Rectal smooth muscle tissue (tissue), 1 donor: ENCODE data around the gene TOR1AIP1.

ENCODE experiments used
- H3K27ac ChIP-seq: one replicate; pipeline ENCODE4 v1.7.0; 2013; ENCODE audit warnings: low read depth, low read length, inconsistent platforms
- H3K27me3 ChIP-seq: one replicate; pipeline ENCODE4 v1.7.0; 2013; ENCODE audit warnings: low read length; ENCODE audit not compliant: control insufficient read depth, insufficient read depth
- H3K36me3 ChIP-seq: one replicate; pipeline ENCODE4 v1.7.0; 2013; ENCODE audit warnings: low read length; ENCODE audit not compliant: control insufficient read depth, insufficient read depth
- H3K4me1 ChIP-seq: one replicate; pipeline ENCODE4 v1.7.0; 2013; ENCODE audit warnings: low read length; ENCODE audit not compliant: control insufficient read depth, insufficient read depth
- H3K4me3 ChIP-seq: one replicate; pipeline ENCODE4 v1.7.0; 2013; ENCODE audit warnings: low read length
- H3K9ac ChIP-seq: one replicate; pipeline ENCODE4 v1.7.0; 2013; ENCODE audit warnings: low read length

TOR1AIP1 gene

GRCh38 chr1:179889589-179889988 lies 7.5 kb downstream of the TOR1AIP1 start:
- no peak overlapping the region for H3K27ac ChIP-seq
- H3K4me3 ChIP-seq, result no peak overlapping the region
- H3K4me1 ChIP-seq, result peaks cover 5% of the 10 kb centered on the region
- peaks cover 6% of the 10 kb centered on the region for H3K36me3 ChIP-seq
- no peaks in the 10 kb centered on the region for H3K27me3 ChIP-seq
- H3K9ac ChIP-seq, result no peak overlapping the region

GRCh38 chr1:179910934-179911333 lies 28.8 kb downstream of the TOR1AIP1 start:
- no peaks in the 10 kb centered on the region for H3K4me1 ChIP-seq
- no peak overlapping the region for H3K4me3 ChIP-seq
- H3K36me3 ChIP-seq, result peaks cover 8% of the 10 kb centered on the region
- no peak overlapping the region for H3K9ac ChIP-seq
- no peak overlapping the region for H3K27ac ChIP-seq
- H3K27me3 ChIP-seq, result no peaks in the 10 kb centered on the region

- no peaks in the 10 kb centered on the region for H3K27me3 ChIP-seq
- no peak overlapping the region for H3K27ac ChIP-seq
- no peak overlapping the region for H3K9ac ChIP-seq
- no peaks in the 10 kb centered on the region for H3K4me1 ChIP-seq
- H3K4me3 ChIP-seq, result no peak overlapping the region
- peaks cover 8% of the 10 kb centered on the region for H3K36me3 ChIP-seq
Observed at GRCh38 chr1:179911812-179912211, 29.7 kb downstream of the TOR1AIP1 start.

GRCh38 chr1:179917601-179918429 lies 35.7 kb downstream of the TOR1AIP1 start:
- Histone ChIP-seq H3K27me3 (no peaks in the 10 kb centered on the region), H3K9ac (no peak overlapping the region), H3K4me3 (no peak overlapping the region), H3K4me1 (no peaks in the 10 kb centered on the region), H3K36me3 (peaks cover 9% of the 10 kb centered on the region), H3K27ac (no peak overlapping the region)

DNA sequence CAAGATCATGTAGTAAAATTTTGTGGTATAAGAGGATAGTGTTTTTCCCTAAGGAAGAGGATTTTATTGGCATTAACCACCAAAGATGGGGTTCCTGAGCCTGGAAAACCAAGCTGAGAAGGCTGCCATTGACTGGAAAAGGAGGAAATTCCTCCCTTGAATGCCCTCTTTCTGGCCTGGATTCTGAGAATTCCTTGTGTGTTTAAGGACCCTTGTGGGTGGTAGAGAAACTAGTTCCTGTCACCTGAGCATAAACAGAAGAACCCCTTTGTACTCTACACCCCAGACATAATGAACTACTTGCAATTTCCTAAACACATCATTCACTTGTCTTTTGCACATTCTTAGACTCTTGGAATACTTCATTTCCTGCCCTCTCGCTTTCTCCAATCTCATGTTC lies 39.4 kb downstream of the TOR1AIP1 start:
- Histone ChIP-seq H3K4me1 (no peaks in the 10 kb centered on the region), H3K9ac (no peak overlapping the region), H3K4me3 (no peak overlapping the region), H3K36me3 (peaks cover 9% of the 10 kb centered on the region), H3K27me3 (no peaks in the 10 kb centered on the region), H3K27ac (no peak overlapping the region)

GRCh38 chr1:179921981-179922872 lies 40.1 kb downstream of the TOR1AIP1 start:
- H3K27me3 ChIP-seq, result no peaks in the 10 kb centered on the region
- H3K9ac ChIP-seq, result no peak overlapping the region
- no peaks in the 10 kb centered on the region for H3K4me1 ChIP-seq
- no peak overlapping the region for H3K4me3 ChIP-seq
- H3K36me3 ChIP-seq, result peaks cover 9% of the 10 kb centered on the region
- H3K27ac ChIP-seq, result no peak overlapping the region

DNA sequence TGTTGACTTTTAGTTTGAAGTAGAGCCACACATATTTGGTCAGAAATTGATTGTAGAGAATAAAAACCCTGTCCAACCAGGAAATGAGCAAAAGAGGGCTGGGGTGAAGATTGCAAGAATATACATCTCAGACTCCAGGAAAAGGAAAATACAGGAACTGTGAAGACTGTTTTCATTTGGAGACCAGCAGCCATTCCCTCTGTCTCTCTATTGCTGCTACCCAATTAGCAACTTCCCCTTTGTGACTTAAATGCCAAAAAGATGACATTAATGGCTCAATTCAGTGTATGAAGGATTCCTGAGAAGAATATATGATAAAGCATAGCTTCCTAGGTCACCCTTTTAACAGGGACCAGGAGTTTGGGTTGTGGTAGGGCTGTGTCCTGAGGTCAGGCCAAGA lies 40.9 kb downstream of the TOR1AIP1 start:
- no peak overlapping the region for H3K27ac ChIP-seq
- no peak overlapping the region for H3K4me3 ChIP-seq
- peaks cover 2% of the 10 kb centered on the region for H3K36me3 ChIP-seq
- H3K9ac ChIP-seq, result no peak overlapping the region
- no peaks in the 10 kb centered on the region for H3K4me1 ChIP-seq
- no peaks in the 10 kb centered on the region for H3K27me3 ChIP-seq

- H3K27me3 ChIP-seq, result no peaks in the 10 kb centered on the region
- no peak overlapping the region for H3K27ac ChIP-seq
- H3K4me1 ChIP-seq, result no peaks in the 10 kb centered on the region
- H3K36me3 ChIP-seq, result no peaks in the 10 kb centered on the region
- H3K9ac ChIP-seq, result no peak overlapping the region
- H3K4me3 ChIP-seq, result no peak overlapping the region
Observed at GRCh38 chr1:179924268-179924667, 42.2 kb downstream of the TOR1AIP1 start.

DNA sequence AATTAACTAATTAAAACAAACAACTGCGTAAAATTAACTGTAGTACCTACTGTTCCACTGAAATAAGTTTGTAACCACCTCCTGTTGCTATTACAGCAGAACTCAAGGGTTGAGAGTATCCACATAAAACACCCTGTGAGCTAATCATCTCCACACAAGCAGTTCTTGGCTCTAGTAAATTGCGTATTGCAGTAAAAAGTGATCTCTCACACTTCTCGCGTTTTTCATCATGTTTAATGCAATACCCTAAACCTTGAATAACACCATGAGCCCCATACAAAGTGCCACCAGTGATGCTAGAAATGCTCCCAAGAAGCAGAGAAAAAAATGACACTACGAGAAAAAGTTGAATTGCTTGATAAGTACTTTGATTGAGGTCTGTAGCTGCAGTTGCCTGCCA lies 43.2 kb downstream of the TOR1AIP1 start:
- no peaks in the 10 kb centered on the region for H3K4me1 ChIP-seq
- H3K4me3 ChIP-seq, result no peak overlapping the region
- H3K27me3 ChIP-seq, result no peaks in the 10 kb centered on the region
- H3K9ac ChIP-seq, result no peak overlapping the region
- no peaks in the 10 kb centered on the region for H3K36me3 ChIP-seq
- no peak overlapping the region for H3K27ac ChIP-seq

GRCh38 chr1:179925922-179926849 lies 44.1 kb downstream of the TOR1AIP1 start:
- Histone ChIP-seq H3K36me3 (no peaks in the 10 kb centered on the region), H3K9ac (no peak overlapping the region), H3K27ac (no peak overlapping the region), H3K27me3 (no peaks in the 10 kb centered on the region), H3K4me1 (no peaks in the 10 kb centered on the region), H3K4me3 (no peak overlapping the region)

- no peaks in the 10 kb centered on the region for H3K36me3 ChIP-seq
- no peak overlapping the region for H3K9ac ChIP-seq
- no peak overlapping the region for H3K4me3 ChIP-seq
- no peaks in the 10 kb centered on the region for H3K27me3 ChIP-seq
- no peak overlapping the region for H3K27ac ChIP-seq
- H3K4me1 ChIP-seq, result no peaks in the 10 kb centered on the region
Observed at GRCh38 chr1:179926850-179927205, 44.7 kb downstream of the TOR1AIP1 start.
